SK-N-SH (cell line): ENCODE data around the gene GPX2. TPM values are rescaled to one million over a fixed set of nuclear protein-coding genes. Genes with fewer than 3 reads are reported as not detected.

Experiments used
- CTCF ChIA-PET: fragments of 300-600, 350-600 bp; formaldehyde crosslinking; extraction: SDS; loops from one replicate; lab custom pipeline; 2021; lab: Yijun Ruan, JAX
- POLR2A ChIA-PET: fragments of 350-600 bp; sonication (Branson Sonifier 250); formaldehyde crosslinking; extraction: SDS; loops from one replicate; lab custom pipeline; 2020; ENCODE audit warnings: antibody characterized with exemption, inconsistent platforms; lab: Yijun Ruan, JAX
- DNase-seq: peaks from one replicate; pipeline ENCODE4 v3.0.0; 2012
- H2AFZ ChIP-seq: fragments of 200-600 bp; sonication (generic); 2 replicates; pipeline ENCODE4 v1.8.1; 2016; ENCODE audit warnings: antibody characterized with exemption, mild to moderate bottlenecking, low read depth
- H3F3A ChIP-seq: fragments of 200-600 bp; sonication (generic); replicated peaks from 2 replicates; pipeline ENCODE3; 2016; ENCODE audit warnings: antibody characterized with exemption, mild to moderate bottlenecking; ENCODE audit not compliant: insufficient read depth
- H3K27ac ChIP-seq, 2 experiments: fragments of 200-500 bp in 1 of 2; fragments of 200-600 bp in 1 of 2; sonication (Bioruptor generic) in 1 of 2; sonication (generic), shearing (Covaris generic) in 1 of 2; 2 replicates each; pipeline versions ENCODE4 v1.5.1 to v1.6.1; 2014 to 2016; ENCODE audit warnings: low read depth in 2 of 2, inconsistent platforms in 1 of 2, low read length in 1 of 2, mild to moderate bottlenecking in 1 of 2, mixed read lengths in 1 of 2
- H3K27me3 ChIP-seq: fragments of 200-600 bp; sonication (generic), shearing (Covaris generic); 2 replicates; pipeline ENCODE4 v1.6.1; 2016; ENCODE audit warnings: mixed run types; ENCODE audit not compliant: insufficient read depth
- H3K36me3 ChIP-seq, 2 experiments: fragments of 200-500 bp in 1 of 2; fragments of 200-600 bp in 1 of 2; sonication (Bioruptor generic) in 1 of 2; sonication (generic) in 1 of 2; replicated peaks in 1 of 2; 2 replicates each; pipeline versions ENCODE3 to v1.5.1; 2014 to 2016; ENCODE audit warnings: low read length in 1 of 2, mild to moderate bottlenecking in 1 of 2; ENCODE audit not compliant: insufficient read depth in 2 of 2, control insufficient read depth in 1 of 2
- H3K4me1 ChIP-seq, 2 experiments: fragments of 200-500 bp in 1 of 2; fragments of 200-600 bp in 1 of 2; sonication (Bioruptor generic) in 1 of 2; sonication (generic), shearing (Covaris generic) in 1 of 2; 2 replicates each; pipeline versions ENCODE4 v1.5.1 to v1.6.1; 2014 to 2016; ENCODE audit warnings: low read depth in 1 of 2, low read length in 1 of 2, mixed run types in 1 of 2; ENCODE audit not compliant: insufficient read depth in 2 of 2, control insufficient read depth in 1 of 2
- H3K4me2 ChIP-seq: fragments of 200-600 bp; sonication (generic), shearing (Covaris generic); 2 replicates; pipeline ENCODE4 v1.6.1; 2017; ENCODE audit warnings: mixed run types
- H3K4me3 ChIP-seq, 2 experiments: fragments of 200-500 bp in 1 of 2; fragments of 200-600 bp in 1 of 2; sonication (Bioruptor generic) in 1 of 2; sonication (generic), shearing (Covaris generic) in 1 of 2; 2 replicates each; pipeline versions ENCODE4 v1.5.1 to v1.8.1; 2014 to 2016; ENCODE audit warnings: low read depth in 2 of 2, inconsistent platforms in 1 of 2, low read length in 1 of 2, mild to moderate bottlenecking in 1 of 2, mixed read lengths in 1 of 2, moderate library complexity in 1 of 2
- H3K79me2 ChIP-seq: fragments of 200-600 bp; sonication (generic); 2 replicates; pipeline ENCODE4 v1.8.1; 2017; ENCODE audit warnings: mild to moderate bottlenecking; ENCODE audit not compliant: insufficient read depth
- H3K9ac ChIP-seq: fragments of 200-600 bp; sonication (generic); 2 replicates; pipeline ENCODE4 v1.6.1; 2017; ENCODE audit warnings: mixed run types
- H3K9me2 ChIP-seq: fragments of 200-600 bp; sonication (generic); 2 replicates; pipeline ENCODE4 v1.6.1; 2017; ENCODE audit warnings: mixed run types
- H3K9me3 ChIP-seq: fragments of 200-600 bp; sonication (generic); 2 replicates; pipeline ENCODE4 v1.6.1; 2017; ENCODE audit warnings: mixed run types, mild to moderate bottlenecking, moderate library complexity
- H4K20me1 ChIP-seq: fragments of 200-600 bp; sonication (generic); 2 replicates; pipeline ENCODE4 v1.6.1; 2017; ENCODE audit warnings: mild to moderate bottlenecking, mixed run types; ENCODE audit not compliant: insufficient read depth
- CTCF ChIP-seq: fragments of 200-600 bp; sonication (generic); IDR thresholded peaks from 2 replicates; pipeline ENCODE4 v1.6.1; 2017; ENCODE audit warnings: antibody characterized with exemption, mild to moderate bottlenecking, moderate library complexity
- FOSL2 ChIP-seq: IDR thresholded peaks from 2 replicates; pipeline ENCODE4 v1.4.0; 2012; ENCODE audit warnings: low read depth, mild to moderate bottlenecking, moderate library complexity, borderline replicate concordance
- GABPA ChIP-seq: IDR thresholded peaks from 2 replicates; pipeline ENCODE4 v1.4.0; 2012; ENCODE audit warnings: low read depth, mild to moderate bottlenecking
- GATA2 ChIP-seq: sonication (generic); formaldehyde crosslinking; IDR thresholded peaks from 2 replicates; pipeline ENCODE4 v1.5.0; 2020; ENCODE audit warnings: mild to moderate bottlenecking, missing genetic modification reagents
- JUND ChIP-seq: IDR thresholded peaks from 2 replicates; pipeline ENCODE4 v1.4.0; 2012
- MXI1 ChIP-seq: IDR thresholded peaks from 2 replicates; pipeline ENCODE4 v1.6.1; 2012; ENCODE audit warnings: mild to moderate bottlenecking, low read depth, low read length, improper control_type of control experiment
- NRF1 ChIP-seq: IDR thresholded peaks from 2 replicates; pipeline ENCODE4 v1.6.1; 2012; ENCODE audit warnings: low read depth, mild to moderate bottlenecking, low read length
- PBX3 ChIP-seq: IDR thresholded peaks from 2 replicates; pipeline ENCODE4; 2012
- POLR2AphosphoS5 ChIP-seq: IDR thresholded peaks from 2 replicates; pipeline ENCODE4 v1.6.1; 2012; ENCODE audit warnings: low read depth, low read length
- RAD21 ChIP-seq: IDR thresholded peaks from 2 replicates; pipeline ENCODE4 v1.6.1; 2012; ENCODE audit warnings: mild to moderate bottlenecking, low read length
- REST ChIP-seq: IDR thresholded peaks from 2 replicates; pipeline ENCODE4 v1.6.1; 2012; ENCODE audit warnings: mild to moderate bottlenecking, low read depth, low read length, moderate library complexity
- RFX5 ChIP-seq: IDR thresholded peaks from 2 replicates; pipeline ENCODE4 v1.6.1; 2012; ENCODE audit warnings: mild to moderate bottlenecking, improper control_type of control experiment, low read length
- RXRA ChIP-seq: IDR thresholded peaks from 2 replicates; pipeline ENCODE4 v1.4.0; 2012; ENCODE audit warnings: low read depth, mild to moderate bottlenecking, borderline replicate concordance
- SMC3 ChIP-seq: IDR thresholded peaks from 2 replicates; pipeline ENCODE4 v1.6.1; 2012; ENCODE audit warnings: low read depth, low read length, improper control_type of control experiment
- TCF12 ChIP-seq: IDR thresholded peaks from 2 replicates; pipeline ENCODE4 v1.4.0; 2012
- USF1 ChIP-seq: IDR thresholded peaks from 2 replicates; pipeline ENCODE4 v1.4.0; 2012; ENCODE audit warnings: low read depth, borderline replicate concordance
- WGBS: methylation state at CpG from one replicate; pipeline ENCODE4 v1.1.6; 2017; ENCODE audit warnings: low lambda C conversion rate; 5-methylcytosine and 5-hydroxymethylcytosine counted together
- polyA plus RNA-seq, 3 experiments: library from polyadenylated mRNA; depleted of rRNA; stranded (reverse); fragments of >200 nt; gene quantifications; 2 replicates each; pipeline ENCODE4 v1.2.3, GENCODE V29; 2012

The GPX2 gene
- polyA plus RNA-seq, 1 of the 3 experiments (the other 2 are of a cell fraction) = not detected

- CTCF ChIA-PET = interaction anchor here (0.6 to 5.5 kb wide), 39 partner anchors 8 to 274 kb away, joined by 3 to 44 read pairs (median 4); partner anchors contain the start of gene FNTB
- TF ChIP-seq RFX5 (no peak), RAD21 (peak; percentile 67), RXRA (no peak), MXI1 (no peak), JUND (no peak), POLR2AphosphoS5 (no peak), PBX3 (no peak), GABPA (no peak), CTCF (peak; percentile 87), USF1 (no peak), REST (no peak), GATA2 (CRISPR knock-in tag) (no peak), FOSL2 (no peak), SMC3 (peak; percentile 42), NRF1 (no peak), TCF12 (no peak)
- TF ChIP-seq, all 33 proteins: peak for 3
- H3F3A ChIP-seq = peaks cover 3% of the 10 kb centered on the region
- H3K4me3 ChIP-seq = no peak overlapping the region
- H3K79me2 ChIP-seq = peaks cover 17% of the 10 kb centered on the region
- no peak overlapping the region for H3K27ac ChIP-seq
- no peaks in the 10 kb centered on the region for H3K36me3 ChIP-seq
- H3K9ac ChIP-seq = no peak overlapping the region
- POLR2A ChIA-PET = interaction anchor here (0.6 kb wide), 1 partner anchor 43 kb away, joined by 3 read pairs; no protein-coding TSS in a partner anchor
- H3K9me2 ChIP-seq = no peaks in the 10 kb centered on the region
- H3K27me3 ChIP-seq = no peaks in the 10 kb centered on the region
- no peaks in the 10 kb centered on the region for H3K9me3 ChIP-seq
- H3K4me1 ChIP-seq = peaks cover 0 to 9% of the 10 kb centered on the region in 2 experiments; a peak in 2 of 4 replicates
- no peak overlapping the region for H2AFZ ChIP-seq
- WGBS = 2% methylated on average over 3 of the region's 3 CpGs
- H4K20me1 ChIP-seq = no peaks in the 10 kb centered on the region
- DNase-seq = peak; percentile 35
- no peak overlapping the region for H3K4me2 ChIP-seq
Measured at GRCh38 chr14:64910847-64911495, 31.6 kb downstream of the GPX2 start.
